Psoas muscle (tissue), 8 donors: ENCODE results near the gene IQGAP2. TPM values are rescaled to one million over a fixed set of nuclear protein-coding genes. Genes with fewer than 3 reads are reported as not detected.

Source experiments
- ATAC-seq, 4 donors: fragments of 200-7000 bp; cut with Tn5 transposase; one replicate each; pipeline ENCODE4 v1.9.1; 2020; ENCODE audit warnings: moderate library complexity in 3 of 4, mild to moderate bottlenecking in 2 of 4
- DNase-seq, 2 donors: peaks; one replicate each; pipeline ENCODE4 v3.0.0-alpha.2; 2020
- H3K27ac ChIP-seq: fragments of 200-600 bp; one replicate; pipeline ENCODE4 v1.8.0; 2022
- H3K27me3 ChIP-seq, 3 donors: fragments of 200-600 bp in 1 of 3; one replicate each; pipeline versions ENCODE4 v1.6.1 to v1.8.0; 2013 to 2022; ENCODE audit warnings: low read length in 2 of 3, mild to moderate bottlenecking in 2 of 3, moderate library complexity in 1 of 3; ENCODE audit not compliant: insufficient read depth in 3 of 3
- H3K36me3 ChIP-seq, 2 donors: fragments of 200-600 bp in 1 of 2; one replicate each; pipeline versions ENCODE4 v1.6.1 to v1.8.0; 2013 to 2022; ENCODE audit warnings: low read depth in 1 of 2, mild to moderate bottlenecking in 1 of 2, moderate library complexity in 1 of 2; ENCODE audit not compliant: insufficient read depth in 1 of 2
- H3K4me1 ChIP-seq: fragments of 200-600 bp; one replicate; pipeline ENCODE4 v1.8.0; 2022
- H3K4me3 ChIP-seq: fragments of 200-600 bp; one replicate; pipeline ENCODE4 v1.8.0; 2022; ENCODE audit warnings: mild to moderate bottlenecking
- H3K9me3 ChIP-seq: fragments of 200-600 bp; one replicate; pipeline ENCODE4 v1.8.0; 2022
- WGBS, 3 donors: extraction: QIAGEN DNeasy Blood & Tissue Kit; methylation state at CpG; one replicate each; pipeline versions ENCODE4 v1.1.6 to v1.1.7; 2013; 5-methylcytosine and 5-hydroxymethylcytosine counted together
- intact Hi-C, 2 donors: fragments of 100-400 bp; cut with DNase I; formaldehyde crosslinking; loops; one replicate each; pipeline versions ENCODE4 v1.11.0 to v1.14.2; 2022
- polyA plus RNA-seq, 3 donors: library from polyadenylated mRNA; stranded (reverse); fragments of 200-250 nt; gene quantifications; one replicate each; pipeline ENCODE4 v1.2.3, GENCODE V29; 2013
- total RNA-seq, 4 donors: library from RNA; stranded (reverse); fragmentation: NEBNext Ultra II Directional in 2 of 4; extraction: Animal tissue kit (Norgen Biotek cat#: 25700) in 2 of 4; gene quantifications; one replicate each; pipeline versions ENCODE4 v1.2.1 to v1.2.4, GENCODE V29; 2021 to 2023
- TF ChIP-seq, protein P1 (sequence below): fragments of 200-600 bp; IDR thresholded peaks from one replicate; pipeline ENCODE4 v1.8.0; 2022; ENCODE audit warnings: antibody characterized with exemption
- donor health status: healthy with polysubstance abuse.
- donor health status: DM: no; HTN: no; CAD: no; lungs with moderate emphysema.
- donor health status: Bipolar disorder and iron deficiency.
- donor health status: healthy.
- donor health status: DM: yes; HTN: yes; CAD: no.
- donor health status: DM: no; HTN: no; CAD: no.
- donor health status: DM: no; HTN: no; CAD: no.
- donor health status: DM: yes; HTN: yes; CAD: no.

Gene IQGAP2
- total and polyA plus RNA-seq, 7 donors, result 0.52 to 4.3 (median 1.4) TPM

DNA sequence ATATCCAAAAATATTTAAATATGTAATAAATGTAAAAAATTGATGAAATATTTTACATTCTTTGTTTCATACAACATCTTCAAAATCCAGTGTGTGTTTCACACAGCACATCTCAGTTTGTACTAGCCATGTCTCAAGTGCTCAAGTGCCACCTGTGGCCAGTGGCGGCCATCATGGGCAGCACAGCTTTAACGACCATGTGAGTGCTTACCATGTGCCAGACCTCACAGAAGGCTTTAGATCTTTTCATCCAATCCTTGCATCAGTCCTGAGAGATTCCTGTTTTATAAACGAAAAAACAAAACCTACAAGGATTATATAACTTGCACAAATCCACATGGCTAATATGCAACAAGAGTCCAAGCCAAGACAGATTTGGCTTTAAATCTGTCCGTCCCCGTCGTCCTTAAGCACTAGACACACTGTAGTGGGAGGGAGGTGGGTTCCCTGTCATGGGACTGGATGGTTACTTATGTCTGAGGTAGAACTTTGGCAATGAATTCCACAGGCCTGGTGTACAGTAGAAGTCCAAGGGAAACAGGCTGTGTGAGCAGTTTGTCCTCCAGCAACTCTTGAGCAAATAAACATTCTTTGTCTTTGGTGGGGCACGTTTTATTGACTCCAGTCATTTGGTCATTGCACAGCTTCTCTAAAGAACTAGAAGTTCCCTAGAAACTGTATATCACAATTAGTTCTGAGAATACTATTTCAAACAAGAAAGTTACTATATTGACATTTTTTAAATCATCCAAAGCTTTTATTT is 287.8 kb downstream of the IQGAP2 start:
- ATAC-seq, result no peak
- no peak overlapping the region for H3K27ac ChIP-seq
- H3K9me3 ChIP-seq, result no peaks in the 10 kb centered on the region
- no peak overlapping the region for H3K4me3 ChIP-seq
- H3K4me1 ChIP-seq, result no peaks in the 10 kb centered on the region
- DNase-seq, result no peak
- WGBS, 3 donors, result 36 to 40% (median 37%) methylated on average over 7 of the region's 7 CpGs
- TF ChIP-seq, protein P1, sequence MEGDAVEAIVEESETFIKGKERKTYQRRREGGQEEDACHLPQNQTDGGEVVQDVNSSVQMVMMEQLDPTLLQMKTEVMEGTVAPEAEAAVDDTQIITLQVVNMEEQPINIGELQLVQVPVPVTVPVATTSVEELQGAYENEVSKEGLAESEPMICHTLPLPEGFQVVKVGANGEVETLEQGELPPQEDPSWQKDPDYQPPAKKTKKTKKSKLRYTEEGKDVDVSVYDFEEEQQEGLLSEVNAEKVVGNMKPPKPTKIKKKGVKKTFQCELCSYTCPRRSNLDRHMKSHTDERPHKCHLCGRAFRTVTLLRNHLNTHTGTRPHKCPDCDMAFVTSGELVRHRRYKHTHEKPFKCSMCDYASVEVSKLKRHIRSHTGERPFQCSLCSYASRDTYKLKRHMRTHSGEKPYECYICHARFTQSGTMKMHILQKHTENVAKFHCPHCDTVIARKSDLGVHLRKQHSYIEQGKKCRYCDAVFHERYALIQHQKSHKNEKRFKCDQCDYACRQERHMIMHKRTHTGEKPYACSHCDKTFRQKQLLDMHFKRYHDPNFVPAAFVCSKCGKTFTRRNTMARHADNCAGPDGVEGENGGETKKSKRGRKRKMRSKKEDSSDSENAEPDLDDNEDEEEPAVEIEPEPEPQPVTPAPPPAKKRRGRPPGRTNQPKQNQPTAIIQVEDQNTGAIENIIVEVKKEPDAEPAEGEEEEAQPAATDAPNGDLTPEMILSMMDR, result no peak
- intact Hi-C loops, result no loop called here
- H3K27me3 ChIP-seq, result no peaks in the 10 kb centered on the region
- H3K36me3 ChIP-seq, result no peaks in the 10 kb centered on the region

- Histone ChIP-seq H3K27me3 (no peaks in the 10 kb centered on the region), H3K9me3 (no peaks in the 10 kb centered on the region), H3K27ac (no peak overlapping the region), H3K36me3 (no peaks in the 10 kb centered on the region), H3K4me3 (no peak overlapping the region), H3K4me1 (no peaks in the 10 kb centered on the region)
- WGBS, 3 donors, result 31 to 39% (median 31%) methylated on average over 5 of the region's 5 CpGs
- no peak for DNase-seq
- intact Hi-C loops, result no loop called here
- ATAC-seq, result no peak
- TF ChIP-seq, protein P1, result no peak
Measured at GRCh38 chr5:76691467-76692273, 288.6 kb downstream of the IQGAP2 start.

DNA sequence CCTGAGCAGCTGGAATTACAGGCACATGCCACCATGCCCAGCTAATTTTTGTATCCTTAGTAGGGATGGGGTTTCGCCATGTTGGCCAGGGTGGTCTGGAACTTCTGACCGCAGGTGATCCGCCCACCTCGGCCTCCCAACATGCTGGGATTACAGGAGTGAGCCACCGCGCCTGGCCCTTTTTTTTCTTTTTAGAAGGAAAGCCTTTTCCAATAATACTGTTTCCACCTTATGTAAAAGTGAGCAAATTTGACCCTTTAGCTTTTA is 289.1 kb downstream of the IQGAP2 start:
- H3K36me3 ChIP-seq, result no peaks in the 10 kb centered on the region
- no peak for ATAC-seq
- no peak overlapping the region for H3K27ac ChIP-seq
- H3K4me3 ChIP-seq, result no peak overlapping the region
- H3K9me3 ChIP-seq, result no peaks in the 10 kb centered on the region
- TF ChIP-seq, protein P1, result no peak
- 83 to 92% (median 88%) methylated on average over 6 of the region's 6 CpGs for WGBS, 3 donors
- DNase-seq, result no peak
- no peaks in the 10 kb centered on the region for H3K27me3 ChIP-seq
- no peaks in the 10 kb centered on the region for H3K4me1 ChIP-seq
- intact Hi-C loops, result no loop called here

DNA sequence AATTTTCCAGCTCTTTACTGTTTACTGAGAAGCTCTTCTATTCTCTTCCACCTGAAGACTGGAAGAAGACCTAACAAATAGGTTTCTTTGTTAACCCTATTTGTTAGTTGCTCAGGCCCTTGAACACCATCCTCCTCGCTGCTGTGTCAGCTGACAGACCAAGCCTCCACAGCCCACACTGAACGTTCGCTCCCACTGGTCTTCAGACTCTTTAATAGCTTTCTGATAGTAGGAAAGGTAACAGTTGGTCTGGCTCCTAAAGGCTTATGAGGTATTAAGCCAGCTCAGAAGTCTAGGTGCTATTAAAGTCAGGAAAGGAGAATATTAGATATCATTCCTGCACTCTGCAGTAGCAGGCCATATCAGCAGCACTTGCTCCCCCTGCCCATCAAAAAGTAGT is 289.6 kb downstream of the IQGAP2 start:
- TF ChIP-seq, protein P1, result no peak
- intact Hi-C loops, result no loop called here
- ATAC-seq, result no peak
- Histone ChIP-seq H3K36me3 (no peaks in the 10 kb centered on the region), H3K4me3 (no peak overlapping the region), H3K4me1 (no peaks in the 10 kb centered on the region), H3K27me3 (no peaks in the 10 kb centered on the region), H3K27ac (no peak overlapping the region), H3K9me3 (no peaks in the 10 kb centered on the region)
- no peak for DNase-seq
- WGBS, 3 donors, result 85 to 96% (median 90%) methylated on average over 3 of the region's 3 CpGs
